HEK293T (cell line): ENCODE results near the gene CSNK2A1.

Source experiments
- CTCF ChIA-PET: fragments of 350-600 bp; formaldehyde crosslinking; extraction: SDS; loops from one replicate; lab custom pipeline; 2021; ENCODE audit warnings: antibody characterized with exemption, inconsistent platforms; lab: Yijun Ruan, JAX
- POLR2A ChIA-PET: fragments of 350-600 bp; formaldehyde crosslinking; extraction: SDS; loops from one replicate; lab custom pipeline; 2020; ENCODE audit warnings: antibody characterized with exemption, inconsistent platforms; lab: Yijun Ruan, JAX
- DNase-seq: peaks from one replicate; pipeline ENCODE4 v3.0.0; 2012; ENCODE audit warnings: mixed read lengths; ENCODE audit errors: extremely low spot score
- ARNT ChIP-seq: fragments of 450-650 bp; IDR thresholded peaks from 2 replicates; pipeline ENCODE4 v1.6.1; 2017; ENCODE audit warnings: mild to moderate bottlenecking
- BHLHE40 ChIP-seq: fragments of 450-650 bp; IDR thresholded peaks from 2 replicates; pipeline ENCODE4 v1.6.1; 2016; ENCODE audit warnings: mild to moderate bottlenecking, moderate library complexity, borderline replicate concordance
- CTBP1 ChIP-seq: fragments of 450-650 bp; IDR thresholded peaks from 2 replicates; pipeline ENCODE4 v1.6.1; 2016; ENCODE audit warnings: borderline replicate concordance
- ELF4 ChIP-seq: fragments of 450-650 bp; IDR thresholded peaks from 2 replicates; pipeline ENCODE4 v1.6.1; 2017; ENCODE audit warnings: antibody characterized with exemption
- FOXA1 ChIP-seq: fragments of 450-650 bp; IDR thresholded peaks from 2 replicates; pipeline ENCODE4 v1.6.1; 2016; ENCODE audit warnings: mild to moderate bottlenecking
- FOXK2 ChIP-seq: fragments of 450-650 bp; IDR thresholded peaks from 2 replicates; pipeline ENCODE4 v1.6.1; 2016; ENCODE audit warnings: mild to moderate bottlenecking
- FOXM1 ChIP-seq: fragments of 450-650 bp; IDR thresholded peaks from 2 replicates; pipeline ENCODE4 v1.6.1; 2017; ENCODE audit warnings: mild to moderate bottlenecking, borderline replicate concordance
- HDGF ChIP-seq: fragments of 450-650 bp; IDR thresholded peaks from 2 replicates; pipeline ENCODE4 v1.6.1; 2017; ENCODE audit warnings: antibody characterized with exemption, borderline replicate concordance
- L3MBTL2 ChIP-seq: fragments of 450-650 bp; conservative IDR thresholded peaks from 2 replicates; pipeline ENCODE4 v1.6.1; 2016; ENCODE audit warnings: mild to moderate bottlenecking
- LEF1 ChIP-seq: fragments of 450-650 bp; IDR thresholded peaks from 2 replicates; pipeline ENCODE4 v1.6.1; 2017; ENCODE audit warnings: mild to moderate bottlenecking, borderline replicate concordance
- NFRKB ChIP-seq: fragments of 450-650 bp; IDR thresholded peaks from 2 replicates; pipeline ENCODE4 v1.6.1; 2016; ENCODE audit warnings: mild to moderate bottlenecking, moderate library complexity
- PKNOX1 ChIP-seq: fragments of 450-650 bp; IDR thresholded peaks from 2 replicates; pipeline ENCODE4 v1.6.1; 2016
- SP1 ChIP-seq: fragments of 450-650 bp; IDR thresholded peaks from 2 replicates; pipeline ENCODE4 v1.6.1; 2017
- SUZ12 ChIP-seq: fragments of 450-650 bp; IDR thresholded peaks from 2 replicates; pipeline ENCODE4 v1.6.1; 2016; ENCODE audit warnings: mild to moderate bottlenecking
- TARDBP ChIP-seq: fragments of 450-650 bp; IDR thresholded peaks from 2 replicates; pipeline ENCODE4 v1.6.1; 2016
- ZNF384 ChIP-seq: fragments of 450-650 bp; IDR thresholded peaks from 2 replicates; pipeline ENCODE4 v1.6.1; 2016

CSNK2A1 gene

DNA sequence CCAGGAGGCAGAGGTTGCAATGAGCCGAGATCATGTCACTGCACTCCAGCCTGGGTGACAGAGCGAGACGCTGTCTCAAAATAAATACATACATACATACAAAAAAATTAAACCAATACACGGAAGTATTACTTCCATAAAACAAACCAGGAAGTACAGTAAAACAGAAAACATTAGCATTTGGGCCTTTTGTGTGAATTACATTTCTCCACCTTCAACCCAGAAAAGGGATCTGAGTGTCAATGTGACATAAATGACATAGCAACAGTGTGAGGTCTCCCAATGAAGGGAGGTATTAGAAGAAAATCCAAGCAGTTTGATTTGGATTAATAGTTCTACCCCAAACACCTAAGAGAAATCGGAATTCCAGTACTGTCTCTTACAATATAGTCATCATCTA lies 10.1 kb downstream of the CSNK2A1 start:
- DNase-seq: no peak

GRCh38 chr20:532530-532929 lies 11.1 kb downstream of the CSNK2A1 start:
- no peak for TF ChIP-seq CTBP1
- no peak for TF ChIP-seq FOXA1
- no peak for TF ChIP-seq PKNOX1
- TF ChIP-seq FOXK2: no peak
- TF ChIP-seq SP1: no peak
- no peak for TF ChIP-seq NFRKB
- TF ChIP-seq LEF1: no peak
- TF ChIP-seq L3MBTL2: no peak
- no peak for TF ChIP-seq SUZ12
- TF ChIP-seq HDGF: no peak
- no peak for TF ChIP-seq ELF4
- no peak for TF ChIP-seq ARNT
- no peak for TF ChIP-seq FOXM1
- no peak for TF ChIP-seq BHLHE40
- TF ChIP-seq ZNF384: no peak
- no peak for TF ChIP-seq TARDBP
- POLR2A ChIA-PET: no interaction called here
- CTCF ChIA-PET: no interaction called here
- DNase-seq: no peak

More for the DNA sequence above, 10.1 kb downstream of the CSNK2A1 start:
- ChIA-PET POLR2A (no interaction called here), CTCF (no interaction called here)
- no peak for TF ChIP-seq FOXM1
- TF ChIP-seq ELF4: no peak
- no peak for TF ChIP-seq TARDBP
- no peak for TF ChIP-seq SUZ12
- TF ChIP-seq NFRKB: no peak
- TF ChIP-seq HDGF: no peak

DNA sequence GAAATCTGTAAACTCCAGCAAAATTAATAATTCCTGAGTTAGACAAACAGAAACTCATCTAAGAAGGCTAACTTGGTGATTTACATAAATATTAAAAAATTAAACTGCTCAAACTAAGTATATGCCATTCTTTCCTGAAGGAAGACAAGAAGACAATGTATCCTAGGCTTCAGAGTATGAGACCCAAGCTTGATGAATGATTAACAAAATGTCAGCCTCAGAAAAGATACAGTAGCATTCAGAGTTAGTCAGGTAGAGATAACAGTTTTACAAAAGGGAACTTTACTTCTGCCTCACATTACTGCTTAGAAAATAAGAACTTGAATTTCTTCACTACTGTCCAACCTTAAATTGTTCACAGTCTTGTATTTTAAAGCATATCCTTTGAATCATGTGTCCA lies 12.0 kb downstream of the CSNK2A1 start:
- CTCF ChIA-PET: no interaction called here
- DNase-seq: no peak
- TF ChIP-seq CTBP1: no peak
- no peak for TF ChIP-seq NFRKB
- TF ChIP-seq ELF4: no peak
- TF ChIP-seq L3MBTL2: no peak
- no peak for TF ChIP-seq ARNT
- TF ChIP-seq LEF1: no peak
- TF ChIP-seq FOXA1: no peak
- TF ChIP-seq PKNOX1: no peak
- no peak for TF ChIP-seq SP1
- no peak for TF ChIP-seq FOXK2
- no peak for TF ChIP-seq TARDBP
- no peak for TF ChIP-seq HDGF
- TF ChIP-seq FOXM1: no peak
- no peak for TF ChIP-seq BHLHE40
- POLR2A ChIA-PET: no interaction called here

- no peak for TF ChIP-seq SP1
- TF ChIP-seq LEF1: no peak
- no peak for TF ChIP-seq L3MBTL2
- TF ChIP-seq NFRKB: no peak
- no peak for TF ChIP-seq CTBP1
- no peak for TF ChIP-seq FOXM1
- TF ChIP-seq HDGF: no peak
- CTCF ChIA-PET: no interaction called here
- POLR2A ChIA-PET: no interaction called here
- no peak for DNase-seq
Observed at GRCh38 chr20:530321-530720, 13.3 kb downstream of the CSNK2A1 start.

DNA sequence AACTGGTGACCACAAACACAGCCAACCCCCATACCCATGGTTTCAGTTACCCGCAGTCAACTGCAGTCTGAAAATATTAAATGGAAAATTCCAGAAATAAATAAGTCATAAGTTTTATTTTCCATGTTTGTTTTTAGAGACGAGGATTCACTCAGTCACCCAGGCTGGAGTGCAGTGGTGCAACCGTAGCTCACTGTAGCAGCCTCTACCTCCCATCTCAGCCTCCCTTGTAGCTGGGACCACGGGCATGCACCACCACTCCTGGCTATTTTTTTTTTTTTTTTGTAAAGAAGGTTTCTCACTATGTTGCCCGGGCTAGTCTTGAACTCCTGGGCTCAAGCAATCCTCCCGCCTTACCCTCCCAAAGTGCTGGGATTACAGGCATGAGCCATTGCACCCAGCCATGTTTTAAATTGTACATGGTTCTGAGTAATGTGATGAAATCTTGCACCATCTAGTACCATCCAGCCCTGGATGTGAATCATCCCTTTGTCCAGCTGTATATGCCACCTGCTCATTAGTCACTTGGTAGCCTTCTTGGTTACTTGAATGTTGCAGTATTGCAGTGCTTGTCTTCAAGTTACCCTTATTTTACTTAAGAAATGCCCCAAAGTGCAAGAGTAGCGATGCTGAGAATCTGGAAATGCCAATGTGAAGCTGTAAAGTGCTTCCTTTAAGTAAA lies 14.5 kb downstream of the CSNK2A1 start:
- CTCF ChIA-PET: no interaction called here
- DNase-seq: no peak
- no peak for TF ChIP-seq SP1
- TF ChIP-seq NFRKB: no peak
- no peak for TF ChIP-seq L3MBTL2
- TF ChIP-seq ARNT: no peak
- no peak for TF ChIP-seq LEF1
- TF ChIP-seq SUZ12: no peak
- TF ChIP-seq HDGF: no peak
- TF ChIP-seq FOXM1: no peak
- TF ChIP-seq ZNF384: no peak
- no peak for TF ChIP-seq TARDBP
- TF ChIP-seq PKNOX1: no peak
- no peak for TF ChIP-seq CTBP1
- no peak for TF ChIP-seq FOXA1
- POLR2A ChIA-PET: no interaction called here

- DNase-seq: no peak
- ChIA-PET CTCF (no interaction called here), POLR2A (no interaction called here)
- TF ChIP-seq LEF1: no peak
- no peak for TF ChIP-seq L3MBTL2
- no peak for TF ChIP-seq ARNT
- TF ChIP-seq ZNF384: no peak
- TF ChIP-seq FOXA1: no peak
- TF ChIP-seq SUZ12: no peak
- TF ChIP-seq ELF4: no peak
Observed at GRCh38 chr20:527571-527886, 16.1 kb downstream of the CSNK2A1 start.

DNA sequence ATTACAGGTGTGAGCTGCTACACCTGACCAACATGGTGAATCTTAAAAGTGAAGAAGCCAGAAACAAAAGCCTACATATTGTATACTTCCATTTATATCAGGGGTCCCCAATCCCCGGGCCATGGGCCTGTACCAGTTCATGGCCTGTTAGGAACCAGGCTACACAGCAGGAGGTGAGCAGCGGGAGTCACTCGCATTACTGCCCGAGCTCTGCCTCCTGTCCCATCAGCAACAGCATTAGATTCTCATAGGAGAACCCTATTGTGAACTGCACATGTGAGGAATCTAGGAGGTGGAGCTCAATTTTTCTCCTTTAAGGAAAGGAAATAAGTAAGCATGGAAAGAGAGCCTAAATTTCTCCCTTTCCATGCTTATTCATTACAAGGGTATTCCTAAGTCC lies 21.7 kb downstream of the CSNK2A1 start:
- CTCF ChIA-PET: no interaction called here
- TF ChIP-seq SP1: no peak
- DNase-seq: no peak
- POLR2A ChIA-PET: no interaction called here
